NCI-H524 treated with DMSO at 0.1 percent for 48 hours (cell line): ENCODE data around the gene BAZ2B.

Experiments used
- DNase-seq: peaks from one replicate; lab custom pipeline; 2025; lab: John Stamatoyannopoulos, UW

BAZ2B gene

DNA sequence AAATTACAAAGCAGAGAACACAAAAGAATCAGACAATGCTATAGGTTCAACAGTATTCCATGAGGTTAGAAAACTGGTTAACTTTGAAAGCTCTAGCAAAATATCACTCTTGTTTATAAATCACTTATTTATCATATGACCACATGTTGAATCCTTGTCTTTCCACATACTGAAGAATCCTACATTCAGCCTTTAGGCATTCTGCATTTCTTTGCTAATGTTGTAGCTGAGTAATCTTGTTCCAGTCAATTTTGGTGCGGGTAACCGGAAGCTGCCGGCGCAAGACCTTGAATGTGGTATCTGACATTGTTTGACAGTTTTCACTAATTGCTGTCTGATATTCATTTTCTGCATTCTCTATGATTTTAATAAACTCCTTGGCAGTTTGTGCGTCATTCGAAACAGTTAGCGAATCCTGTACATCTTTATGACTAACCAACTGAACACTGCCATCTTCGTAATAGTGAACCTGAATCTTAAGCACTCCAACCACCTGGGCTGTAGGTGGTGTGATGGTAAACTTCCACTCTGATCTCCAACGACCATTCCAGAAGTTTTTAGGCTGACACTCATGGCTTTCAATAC, 154.1 kb downstream of the BAZ2B start:
- no peak for DNase-seq

DNA sequence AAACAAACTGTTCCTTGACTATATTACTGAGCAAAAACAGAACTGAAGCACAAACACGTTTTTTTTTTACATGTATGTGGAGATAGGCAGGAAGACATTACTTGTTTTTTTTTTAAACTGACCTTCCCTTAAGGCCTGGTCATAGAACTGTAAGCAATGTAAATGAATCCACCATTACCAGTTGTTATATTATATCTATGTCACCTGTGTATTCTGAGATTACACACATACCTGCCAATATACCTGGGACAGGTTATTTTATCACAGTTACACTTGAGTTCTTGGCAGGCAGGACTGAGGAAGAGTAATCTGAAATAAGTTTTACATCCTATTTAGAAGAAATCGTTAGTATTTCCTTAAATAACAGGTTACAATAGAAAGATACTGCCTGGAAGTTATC, 155.3 kb downstream of the BAZ2B start:
- DNase-seq: no peak

DNA sequence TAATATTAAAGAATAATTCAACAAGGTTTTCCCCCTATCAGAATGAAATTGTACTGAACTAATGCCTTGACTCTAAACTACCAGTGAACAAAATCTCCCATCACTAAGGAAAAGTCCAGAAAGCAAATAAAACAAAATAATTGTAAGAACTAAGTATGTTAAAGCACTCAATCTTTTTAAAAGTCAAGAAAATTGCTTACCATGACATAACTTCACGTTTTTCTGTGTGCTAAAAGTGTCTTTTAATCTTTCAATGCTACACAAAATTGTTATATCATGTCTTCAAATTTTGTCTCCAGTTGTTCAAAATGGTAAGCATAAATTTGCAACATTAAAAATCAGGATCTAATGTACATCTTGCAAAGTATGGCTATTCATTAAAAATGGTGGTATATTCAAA, 156.1 kb downstream of the BAZ2B start:
- no peak for DNase-seq

DNA sequence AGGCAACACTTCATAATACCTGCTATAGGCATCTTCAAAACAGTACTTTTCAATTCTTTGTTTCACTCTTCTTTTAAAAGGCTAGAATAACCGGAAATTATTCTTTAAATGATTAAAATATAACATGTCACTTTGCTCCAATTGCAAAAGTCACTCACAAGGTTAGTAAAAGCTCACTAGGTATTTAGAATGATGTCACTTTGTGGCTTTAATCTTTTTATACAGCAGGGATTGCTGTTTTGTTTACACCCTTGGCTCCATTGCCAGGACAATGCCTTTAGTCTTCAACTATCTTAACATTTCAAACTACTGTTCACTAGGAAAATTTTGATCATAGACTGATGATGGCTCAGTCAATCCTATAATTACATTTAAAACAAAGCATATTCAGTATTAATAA, 157.1 kb downstream of the BAZ2B start:
- DNase-seq: no peak

DNA sequence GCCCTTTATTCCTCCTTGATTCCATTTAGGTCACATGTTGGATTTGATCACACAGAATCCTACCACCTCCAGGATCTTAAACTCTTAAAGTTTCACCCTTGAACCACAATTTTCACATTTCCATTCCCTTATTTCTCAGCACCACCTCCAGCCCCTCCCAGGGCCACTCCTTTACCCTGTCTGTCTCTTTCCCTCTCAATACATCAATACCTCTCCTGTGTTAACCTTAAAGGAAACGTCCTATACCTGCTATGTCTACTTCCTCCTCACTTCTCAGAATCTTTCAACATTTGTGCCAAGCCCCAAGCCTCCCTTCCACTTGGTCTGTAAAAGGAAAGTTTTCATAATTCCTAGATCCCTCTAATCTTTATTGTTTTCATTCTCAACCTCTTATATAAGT, 158.8 kb downstream of the BAZ2B start:
- DNase-seq: no peak

DNA sequence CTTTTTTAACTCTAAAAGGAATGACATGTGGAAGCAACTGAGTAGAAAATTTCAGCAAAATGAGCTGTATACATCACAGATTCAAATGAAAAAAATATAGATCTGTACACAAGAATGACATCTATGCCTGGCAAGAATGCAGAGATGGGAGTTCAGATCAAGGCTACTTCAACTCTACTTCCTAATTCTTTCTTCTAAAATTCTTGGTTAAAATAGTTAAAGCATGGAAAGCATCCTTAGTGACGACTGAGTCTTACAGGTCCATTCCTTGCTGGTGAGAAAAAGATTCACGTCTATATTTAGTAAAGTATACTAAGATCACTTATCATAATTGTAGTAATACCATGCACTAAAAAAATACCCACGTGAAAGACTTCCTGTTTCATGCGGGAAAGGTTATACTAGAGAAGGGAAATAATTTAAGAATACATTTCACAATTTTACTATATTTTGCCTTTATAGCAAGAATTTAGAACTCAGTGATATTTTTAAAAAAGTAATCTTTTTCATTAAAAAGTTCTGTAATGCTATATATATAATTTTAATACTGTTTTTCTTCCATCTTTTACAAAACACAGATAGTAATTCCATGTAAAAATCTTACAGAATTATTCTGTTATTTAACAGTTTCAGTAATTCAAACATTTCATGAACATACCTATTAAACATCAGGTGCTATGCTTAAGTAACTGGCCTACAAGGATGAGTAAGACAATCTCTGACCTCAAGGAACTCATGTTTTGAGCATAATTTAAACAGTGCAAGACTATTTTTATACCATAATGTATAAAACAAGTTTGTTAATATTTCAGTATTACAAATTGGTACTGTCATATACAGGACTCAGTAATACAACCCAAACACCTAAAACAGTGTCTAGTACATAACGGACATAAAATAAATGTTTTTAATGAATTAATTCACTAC, 159.6 kb downstream of the BAZ2B start:
- no peak for DNase-seq

DNA sequence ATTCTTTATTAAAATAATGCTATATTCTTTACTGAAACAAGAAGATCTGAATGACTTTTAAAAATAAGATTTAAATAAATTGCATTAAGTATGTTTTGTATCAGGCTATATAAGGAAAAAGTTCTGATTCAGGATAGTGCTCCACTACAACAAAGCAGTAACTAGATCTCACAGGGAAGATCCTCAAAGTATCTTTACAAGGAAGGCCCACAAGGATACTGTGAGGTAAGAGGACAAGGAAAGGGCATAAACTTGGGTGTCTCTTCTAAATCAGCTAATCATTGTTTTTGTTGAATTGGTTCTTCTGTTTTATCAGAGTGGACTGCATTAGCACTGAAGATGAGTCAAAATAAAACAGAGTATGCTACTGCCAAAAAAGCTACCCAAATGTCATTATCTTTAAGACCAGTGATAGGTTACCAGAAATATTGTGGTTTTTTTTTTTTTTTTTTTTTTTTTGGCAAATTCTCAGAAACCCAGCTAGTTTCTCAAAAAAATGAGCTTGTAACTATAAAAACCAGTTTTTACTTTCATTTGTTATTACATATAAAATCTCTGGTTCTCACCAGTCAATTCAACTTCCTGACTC, 160.9 kb downstream of the BAZ2B start:
- DNase-seq: no peak

DNA sequence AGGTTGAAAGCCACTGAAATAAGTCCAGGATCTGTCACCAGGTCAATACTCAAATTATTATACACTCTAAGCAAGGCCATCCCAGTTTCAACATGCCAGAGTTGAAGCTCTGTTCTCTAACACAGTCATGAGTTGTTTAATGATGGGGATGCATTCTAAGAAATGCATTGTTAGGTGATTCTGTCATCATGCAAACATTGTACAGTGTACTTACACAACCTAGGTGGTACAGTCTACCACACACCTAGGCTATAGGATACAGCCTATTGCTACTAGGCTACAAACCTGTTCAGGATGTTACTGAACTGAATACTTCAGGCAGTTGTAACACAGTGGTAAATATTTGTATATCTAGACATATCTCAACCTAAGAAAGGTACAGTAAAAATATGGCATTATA, 162.2 kb downstream of the BAZ2B start:
- no peak for DNase-seq

DNA sequence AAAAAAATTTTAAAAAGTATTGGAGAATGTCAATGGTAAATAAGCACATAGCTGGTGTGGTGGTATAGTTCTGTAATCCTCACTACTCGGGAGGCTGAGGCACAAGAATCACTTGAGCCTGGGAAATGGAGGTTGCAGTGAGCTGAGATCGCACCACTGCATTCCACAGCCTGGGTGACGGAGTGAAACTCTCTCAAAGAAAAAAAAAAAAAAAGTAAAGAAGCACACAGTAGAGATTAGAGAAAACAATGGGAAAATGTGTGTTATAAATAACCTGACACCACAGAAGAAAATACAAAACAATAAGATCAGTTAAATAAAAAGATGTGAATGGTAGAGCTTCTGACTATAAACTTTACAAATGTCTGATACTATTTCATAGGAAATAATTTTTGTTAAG, 166.2 kb downstream of the BAZ2B start:
- no peak for DNase-seq

DNA sequence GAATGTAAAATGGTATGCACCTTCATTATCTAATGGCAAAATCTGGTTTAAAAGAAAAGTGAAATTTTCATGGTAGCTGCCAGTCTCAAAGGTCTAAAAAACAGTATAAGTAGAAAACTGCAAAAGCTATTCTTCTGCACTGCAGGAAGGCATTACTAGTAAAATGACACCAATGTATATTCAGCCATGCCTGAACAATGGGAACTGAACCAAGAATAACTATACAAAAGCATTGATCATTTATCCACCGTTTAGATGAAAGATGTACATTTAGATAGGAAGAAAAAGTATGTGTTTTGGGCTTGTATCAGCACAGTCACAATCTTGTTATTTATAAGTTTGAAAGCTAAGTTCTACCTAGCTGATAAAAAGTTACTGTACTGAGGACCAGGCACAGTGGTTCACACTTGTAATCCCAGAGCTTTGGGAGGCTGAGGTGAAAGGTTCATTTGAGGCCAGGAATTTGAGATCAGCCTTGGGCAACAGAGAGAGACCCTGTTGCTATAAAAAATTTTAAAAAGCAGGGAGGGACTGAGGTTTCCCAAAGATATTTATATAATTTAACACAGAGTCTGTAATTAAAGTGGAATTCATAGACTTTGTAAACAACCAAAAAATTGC, 166.7 kb downstream of the BAZ2B start:
- no peak for DNase-seq

DNA sequence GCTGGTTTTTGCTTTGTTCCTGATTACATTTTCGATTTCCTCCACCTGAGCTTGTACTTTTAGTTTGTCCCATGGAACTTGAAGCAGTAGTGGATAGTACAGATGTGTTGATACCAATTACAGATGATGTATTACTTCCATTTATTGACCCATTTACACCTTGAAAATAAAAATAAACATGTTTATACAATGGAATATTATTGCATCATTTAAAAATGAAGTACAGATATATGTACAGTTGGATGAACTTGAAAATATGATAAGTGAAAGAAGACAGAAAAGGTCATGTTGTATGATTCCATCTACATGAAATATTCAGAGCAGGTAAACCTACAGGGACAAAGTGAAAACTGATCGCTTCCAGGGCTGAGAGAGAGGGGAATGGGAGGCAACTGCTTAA, 169.5 kb downstream of the BAZ2B start:
- no peak for DNase-seq

DNA sequence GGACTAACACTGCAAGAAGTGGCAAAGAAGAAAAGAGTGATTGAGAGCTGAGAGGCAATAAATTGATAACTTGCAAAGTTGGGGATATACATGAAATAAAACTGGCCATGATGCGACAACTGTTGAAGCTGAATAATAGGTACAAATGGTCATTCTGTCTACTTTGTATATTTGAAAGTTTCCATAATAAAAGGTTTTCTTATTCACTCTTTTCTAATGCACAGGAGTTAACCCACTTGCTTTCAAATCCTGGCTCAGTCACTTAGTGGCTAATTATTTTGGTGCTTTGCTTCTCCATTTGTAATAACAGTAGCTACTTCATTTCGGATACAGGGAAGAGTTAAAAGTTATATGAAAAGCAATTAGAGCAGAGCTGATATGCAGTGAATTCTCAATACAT, 170.1 kb downstream of the BAZ2B start:
- DNase-seq: no peak

DNA sequence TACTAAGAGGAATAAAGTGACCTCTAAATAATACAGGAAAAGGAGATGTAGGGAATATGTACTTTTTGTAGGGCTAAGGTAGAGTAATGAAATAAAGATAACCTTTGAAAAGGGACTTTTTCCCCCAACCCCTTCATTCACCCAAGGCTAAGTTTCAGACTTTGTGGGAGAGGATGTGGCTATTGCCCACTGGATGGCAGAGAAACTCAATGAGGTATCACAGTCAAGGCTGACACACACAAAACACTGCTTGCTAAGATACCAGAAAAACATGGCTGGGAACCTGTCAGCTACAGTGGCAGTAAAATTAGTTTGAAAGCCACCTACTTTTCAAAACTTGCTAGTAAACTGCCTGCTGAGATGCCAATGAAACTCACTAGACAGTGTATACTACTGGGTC, 171.0 kb downstream of the BAZ2B start:
- DNase-seq: no peak

DNA sequence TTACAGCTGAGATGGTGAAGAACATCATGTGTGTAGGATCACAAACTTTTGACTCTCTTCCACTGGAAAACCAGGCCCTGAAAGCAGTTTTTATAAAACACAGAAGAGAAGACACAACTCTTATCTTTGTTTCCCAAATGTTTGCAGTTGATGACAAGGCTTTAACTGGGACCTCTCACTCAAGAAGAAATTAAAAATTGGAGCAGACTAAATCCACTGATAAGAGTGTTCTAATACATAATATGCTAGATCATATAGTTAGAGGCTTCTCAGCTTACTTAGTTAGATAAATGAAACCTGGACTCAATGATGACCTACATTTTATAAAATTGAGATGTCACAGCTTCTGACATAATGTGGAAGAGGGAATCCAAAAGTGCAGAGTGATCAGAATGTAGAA, 171.6 kb downstream of the BAZ2B start:
- DNase-seq: no peak

DNA sequence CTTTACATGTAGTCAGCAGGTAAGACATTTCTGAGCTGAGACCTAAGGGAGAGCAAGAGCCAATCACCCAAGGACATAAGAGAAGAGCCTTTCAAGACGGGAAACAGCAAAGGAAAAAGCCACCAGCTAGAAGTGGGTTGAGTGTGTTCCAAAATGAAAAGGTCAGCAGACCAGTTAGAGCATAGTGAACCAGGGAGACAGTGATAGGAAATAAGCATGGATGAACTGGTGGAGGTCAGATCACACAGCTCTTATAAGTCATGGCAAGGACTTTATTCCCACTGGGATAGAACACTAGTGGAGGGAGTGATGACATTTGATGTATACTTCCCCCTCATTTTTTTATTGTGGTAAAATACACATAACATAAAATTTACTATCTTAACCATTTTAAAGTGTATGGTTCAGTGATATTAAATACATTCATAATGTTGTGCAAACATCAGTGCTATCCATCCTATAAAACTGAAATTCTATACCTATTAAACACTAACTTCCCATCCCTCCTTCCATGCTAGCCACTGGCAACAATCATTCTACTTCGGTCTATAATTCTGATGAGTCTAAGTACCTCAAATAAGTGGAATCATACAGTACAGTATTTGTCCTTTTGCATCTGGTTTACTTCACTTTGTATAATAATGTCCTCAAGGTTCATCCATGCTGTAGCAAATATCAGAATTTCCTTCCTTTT, 174.0 kb downstream of the BAZ2B start:
- DNase-seq: no peak

DNA sequence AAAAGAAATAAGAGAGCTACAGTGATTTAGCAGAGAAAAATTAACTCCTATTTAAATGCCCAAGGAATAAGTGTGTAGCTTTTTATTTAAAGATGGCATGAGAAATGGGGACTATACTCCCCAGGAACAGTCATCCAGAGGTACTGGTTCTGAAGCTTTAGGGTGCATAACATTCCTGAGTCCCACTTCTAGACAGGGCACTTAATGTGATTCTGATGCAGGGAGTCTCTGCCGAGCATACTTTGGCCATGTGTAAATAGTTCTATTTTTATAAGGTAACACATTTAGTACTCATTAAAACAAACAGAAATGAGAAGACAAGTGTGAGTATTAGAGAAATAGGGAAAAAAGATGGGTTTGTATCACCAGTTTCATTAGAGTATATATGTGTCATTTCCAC, 175.2 kb downstream of the BAZ2B start:
- no peak for DNase-seq

DNA sequence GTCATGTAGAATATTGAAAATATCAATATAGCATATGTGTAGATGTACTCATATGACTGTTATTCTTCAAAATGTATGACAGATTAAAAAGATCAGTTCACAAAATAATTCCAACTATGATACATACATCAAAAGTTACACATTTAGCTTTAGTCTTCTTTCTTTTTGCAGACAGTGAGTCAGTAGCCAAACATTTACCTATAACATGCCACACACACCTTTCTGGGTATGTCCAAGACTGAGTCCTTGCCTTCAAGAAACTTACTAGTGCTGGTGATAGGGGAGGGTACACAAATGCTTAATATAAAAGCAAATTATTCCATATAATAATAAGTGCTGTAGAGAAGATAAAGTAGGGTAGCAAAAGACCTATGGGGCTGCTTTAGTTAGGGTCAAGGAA, 176.9 kb downstream of the BAZ2B start:
- no peak for DNase-seq

DNA sequence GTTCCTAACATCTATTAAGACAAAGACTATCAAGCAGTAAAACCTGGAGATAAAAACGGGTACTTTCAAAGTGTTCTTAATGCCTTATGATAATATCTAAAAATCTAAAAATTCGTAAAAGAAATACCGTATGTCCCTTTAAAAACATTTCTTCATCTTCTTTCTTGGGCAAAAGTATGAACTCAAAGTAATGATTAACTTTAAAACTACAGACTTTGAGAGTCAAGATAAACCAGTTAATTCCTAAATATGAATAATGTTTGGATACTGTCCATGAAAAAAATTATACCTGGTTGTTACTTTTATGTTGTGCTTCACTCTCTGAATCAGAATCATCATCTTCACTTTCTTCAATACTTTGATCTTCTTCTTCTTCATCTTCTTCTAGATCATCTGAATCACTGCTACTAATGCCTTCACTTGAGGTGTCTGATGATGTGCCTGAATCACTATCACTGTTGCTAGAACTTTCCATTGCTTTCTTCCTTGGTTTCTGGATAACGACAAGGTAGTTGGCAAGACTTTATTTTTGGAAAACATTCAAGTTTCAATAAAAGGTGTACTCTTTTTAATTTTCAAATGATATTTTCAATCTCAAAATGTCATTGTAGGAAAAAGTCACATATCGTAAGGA, 177.5 kb downstream of the BAZ2B start:
- no peak for DNase-seq

DNA sequence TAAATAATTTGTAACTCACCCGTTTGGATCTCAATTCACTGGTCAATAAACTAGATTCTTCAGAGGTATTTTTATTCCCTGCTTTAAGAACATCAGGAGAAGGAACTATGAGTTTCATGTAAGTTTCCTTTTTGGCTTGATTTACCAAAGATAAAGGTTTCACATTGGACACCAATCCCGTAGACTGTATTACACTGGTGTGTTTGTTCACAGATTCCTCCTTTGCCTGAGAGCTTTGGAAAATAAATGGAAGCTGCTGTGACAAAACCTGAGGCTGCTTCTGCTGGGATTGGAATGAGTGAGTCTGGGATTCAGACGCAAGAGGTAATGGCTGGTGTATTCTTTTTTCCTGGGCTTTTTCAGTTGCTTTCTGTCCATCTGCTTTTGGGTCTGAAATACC, 178.1 kb downstream of the BAZ2B start:
- DNase-seq: no peak

DNA sequence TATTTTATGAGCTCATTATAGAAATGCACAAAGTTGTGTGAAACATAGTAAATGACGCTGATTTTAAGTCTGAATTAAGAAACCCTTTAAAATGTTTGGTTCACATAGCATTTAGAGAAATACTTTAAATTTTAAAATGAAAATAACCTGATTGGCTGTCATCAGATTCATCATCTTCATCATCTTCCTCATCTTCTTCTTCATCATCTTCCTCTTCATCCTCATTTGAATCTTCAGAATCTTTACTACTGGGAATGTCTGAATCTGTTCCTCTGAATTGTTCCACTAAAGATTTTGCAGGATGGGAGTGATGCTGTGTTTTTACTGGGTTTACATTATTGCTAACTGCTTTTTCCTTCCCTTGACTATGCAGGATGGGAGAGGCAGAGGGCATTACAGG, 183.7 kb downstream of the BAZ2B start:
- no peak for DNase-seq

DNA sequence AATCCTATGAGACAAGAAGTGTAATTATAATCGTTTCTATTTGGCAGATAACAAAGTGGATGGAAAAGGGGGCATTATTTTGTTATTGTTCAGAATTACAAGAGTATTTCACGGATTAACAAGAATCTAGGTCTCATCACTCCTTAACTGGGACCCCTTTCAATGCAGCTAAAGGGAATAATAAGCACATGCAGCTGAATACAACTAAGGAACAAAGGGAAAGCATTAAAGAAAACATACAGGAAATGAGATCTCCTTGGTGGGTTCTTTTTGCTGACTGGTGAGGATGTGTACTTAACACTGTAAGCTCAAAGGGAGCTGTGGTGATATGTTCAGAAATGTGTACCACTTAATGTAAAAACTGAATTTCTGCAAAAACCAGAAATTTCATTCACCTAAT, 189.3 kb downstream of the BAZ2B start:
- DNase-seq: no peak

DNA sequence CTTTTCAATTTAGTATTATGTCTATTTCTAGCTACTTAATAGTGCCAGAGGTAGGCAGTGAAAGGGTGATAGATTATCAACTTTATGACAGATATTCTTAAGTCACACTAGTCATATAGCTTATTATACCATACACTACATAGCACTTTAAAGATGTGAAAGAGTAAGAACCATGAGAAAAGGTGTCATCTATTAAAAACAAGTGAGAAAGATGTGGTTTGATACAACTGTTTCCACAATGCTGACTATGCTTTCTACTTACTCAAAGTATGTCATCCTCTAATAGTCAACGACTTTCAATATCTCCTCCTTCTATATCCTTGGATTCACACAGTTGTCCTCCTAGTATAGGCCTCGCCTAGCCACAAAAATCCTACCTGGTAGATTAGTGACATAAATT, 196.9 kb downstream of the BAZ2B start:
- no peak for DNase-seq
